Activated naive CD4-positive, alpha-beta T cell treated with anti-CD3 and anti-CD28 coated beads, Interleukin-2, amount 50 U/mL, for 16 hours (primary cell): ENCODE results near the gene MKRN2OS.
"Not testable (repeated sequence)": the region's sequence is repeated elsewhere in the genome, so short reads cannot be mapped to it uniquely, and the experiment has no call there.

Experiments used
- DNase-seq: peaks from one replicate; pipeline ENCODE4 v3.0.0-alpha.2; 2020

The MKRN2OS gene

GRCh38 chr3:12560505-12561190, 15.3 kb upstream of the MKRN2OS start:
- DNase-seq = no peak

GRCh38 chr3:12559520-12559919, 14.2 kb upstream of the MKRN2OS start:
- no peak for DNase-seq

GRCh38 chr3:12558706-12559105, 13.4 kb upstream of the MKRN2OS start:
- DNase-seq = no peak

DNA sequence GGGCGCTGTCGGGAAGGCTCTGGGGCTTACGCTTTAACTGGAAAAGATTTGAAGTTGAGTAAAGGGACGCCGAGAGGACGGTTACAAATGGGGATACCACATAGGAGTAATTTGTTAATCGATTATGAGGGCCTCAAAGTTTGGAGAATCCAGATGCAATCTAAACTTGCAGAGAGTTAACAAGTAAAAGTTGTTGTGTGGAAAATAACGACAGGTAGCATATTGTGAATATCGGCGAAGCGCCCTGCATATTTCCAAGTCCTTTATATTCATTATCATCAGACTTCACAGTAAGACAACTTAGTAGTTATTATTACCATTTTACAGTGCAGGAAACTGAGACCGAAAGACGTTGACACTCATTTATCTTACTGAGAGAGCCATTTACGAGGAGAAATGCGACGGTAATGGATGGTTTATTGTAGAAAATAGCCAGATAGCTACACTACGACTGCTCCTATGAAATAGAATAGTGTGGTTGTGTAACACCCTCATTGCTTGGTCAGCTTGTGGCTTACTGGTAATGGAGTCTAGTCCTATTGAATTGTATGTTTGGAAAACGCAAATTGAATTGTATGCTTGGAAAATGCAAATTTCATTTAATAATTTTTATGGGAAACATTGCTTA, 12.3 kb upstream of the MKRN2OS start:
- no peak for DNase-seq

DNA sequence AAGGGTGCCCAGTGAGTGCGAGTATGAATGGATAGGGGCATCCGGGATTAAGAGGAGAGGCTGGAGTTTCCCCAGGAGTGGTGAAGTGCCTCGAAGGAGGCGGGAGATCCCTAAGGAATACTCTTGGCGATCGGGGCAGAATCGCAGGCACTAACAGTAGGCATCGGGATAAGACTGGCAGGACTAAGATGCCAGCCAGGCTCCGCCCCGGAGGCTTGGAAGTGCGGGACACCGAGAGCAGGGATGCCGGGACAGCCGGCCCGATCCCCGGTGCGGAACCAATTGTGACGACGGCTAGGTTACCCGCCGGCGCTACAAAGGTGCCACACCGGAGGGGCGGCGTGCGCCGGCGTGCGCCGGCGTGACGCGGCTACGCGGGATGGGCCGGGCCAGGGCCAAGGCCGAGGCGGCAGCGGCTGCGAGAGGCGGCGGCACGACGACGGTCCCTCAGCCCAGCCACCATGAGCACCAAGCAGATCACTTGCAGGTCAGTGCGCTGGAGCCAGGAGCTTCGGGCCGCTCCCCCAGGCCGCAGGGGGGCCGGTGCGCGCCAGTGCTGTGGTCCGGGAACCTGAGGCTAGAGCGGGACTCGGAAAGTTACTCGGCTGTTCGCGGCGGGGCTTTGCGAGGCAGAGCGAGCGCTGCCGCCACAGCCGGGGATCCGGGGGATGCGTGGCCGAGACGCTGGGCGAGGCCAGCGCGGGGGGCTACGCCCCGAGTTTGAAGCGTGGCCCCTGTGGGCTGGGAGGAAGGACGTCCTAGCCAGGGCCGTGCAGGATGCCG, 11.6 kb upstream of the MKRN2OS start, which contains the start of gene MKRN2:
TSS of gene MKRN2 (plus strand) at position 398 of the 783 bp plus-strand sequence. CDS start at position 462, 64 bp downstream.
- DNase-seq = peak; percentile 83

- no peak for DNase-seq
Observed at GRCh38 chr3:12556314-12556689, 11.0 kb upstream of the MKRN2OS start.

DNA sequence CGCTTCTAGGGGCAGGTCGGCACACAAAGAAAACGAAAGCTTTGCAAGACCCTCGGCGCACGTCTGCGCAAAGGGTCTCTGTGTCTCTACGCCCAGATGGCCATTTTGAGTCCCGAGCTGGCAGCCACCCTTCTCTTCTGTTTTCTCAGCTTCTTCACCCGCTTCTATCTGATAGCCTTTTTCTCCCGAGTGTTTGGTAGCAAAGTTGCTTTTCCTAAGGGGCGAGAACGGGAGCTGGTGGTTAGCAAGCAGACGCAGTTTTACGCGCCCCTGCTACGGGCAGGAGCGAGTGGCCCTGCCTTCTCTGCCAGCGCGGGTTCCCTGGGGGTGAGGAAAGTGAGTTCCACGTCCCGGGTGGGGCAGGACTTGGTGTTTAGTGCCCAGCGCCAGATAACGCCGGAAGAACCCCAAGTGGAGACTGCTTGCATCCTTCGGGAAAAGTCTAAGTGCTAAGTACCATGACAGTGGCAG, 8.7 kb upstream of the MKRN2OS start:
- peak; percentile 18 for DNase-seq

DNA sequence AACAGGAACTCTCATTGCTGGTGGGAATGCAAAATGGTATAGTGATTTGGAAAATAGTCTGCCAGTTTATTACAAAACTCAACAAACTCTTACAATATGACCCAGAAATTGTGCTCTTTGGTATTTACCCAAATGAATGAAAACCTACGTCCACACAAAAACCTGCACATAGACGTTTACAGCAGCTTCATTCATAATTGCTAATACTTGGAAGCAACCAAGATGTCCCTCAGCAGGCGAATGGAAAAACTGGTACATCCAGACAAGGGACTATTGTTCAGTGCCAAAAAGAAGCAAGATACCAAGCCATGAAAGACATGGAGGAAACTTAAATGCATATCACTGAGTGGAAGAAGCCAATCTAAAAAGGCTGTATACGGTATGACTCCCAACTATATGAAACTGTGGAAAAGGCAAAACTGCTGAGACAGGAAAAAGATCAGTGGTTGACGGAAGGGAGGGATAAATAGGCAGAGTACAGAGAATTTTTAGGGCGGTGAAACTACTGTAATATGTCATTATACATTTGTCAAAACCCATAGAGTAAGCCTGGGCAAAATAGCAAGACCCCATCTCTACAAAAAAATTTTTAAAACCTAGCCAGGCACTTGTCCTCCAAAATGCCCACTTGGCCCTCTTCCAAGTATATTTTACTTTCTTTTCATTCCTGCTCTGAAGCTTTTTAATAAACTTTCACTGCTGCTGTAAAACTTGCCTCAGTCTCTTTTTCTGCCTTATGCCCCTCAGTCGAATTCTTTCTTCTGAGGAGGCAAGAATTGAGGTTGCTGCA, 4.9 kb upstream of the MKRN2OS start:
- no peak for DNase-seq

DNA sequence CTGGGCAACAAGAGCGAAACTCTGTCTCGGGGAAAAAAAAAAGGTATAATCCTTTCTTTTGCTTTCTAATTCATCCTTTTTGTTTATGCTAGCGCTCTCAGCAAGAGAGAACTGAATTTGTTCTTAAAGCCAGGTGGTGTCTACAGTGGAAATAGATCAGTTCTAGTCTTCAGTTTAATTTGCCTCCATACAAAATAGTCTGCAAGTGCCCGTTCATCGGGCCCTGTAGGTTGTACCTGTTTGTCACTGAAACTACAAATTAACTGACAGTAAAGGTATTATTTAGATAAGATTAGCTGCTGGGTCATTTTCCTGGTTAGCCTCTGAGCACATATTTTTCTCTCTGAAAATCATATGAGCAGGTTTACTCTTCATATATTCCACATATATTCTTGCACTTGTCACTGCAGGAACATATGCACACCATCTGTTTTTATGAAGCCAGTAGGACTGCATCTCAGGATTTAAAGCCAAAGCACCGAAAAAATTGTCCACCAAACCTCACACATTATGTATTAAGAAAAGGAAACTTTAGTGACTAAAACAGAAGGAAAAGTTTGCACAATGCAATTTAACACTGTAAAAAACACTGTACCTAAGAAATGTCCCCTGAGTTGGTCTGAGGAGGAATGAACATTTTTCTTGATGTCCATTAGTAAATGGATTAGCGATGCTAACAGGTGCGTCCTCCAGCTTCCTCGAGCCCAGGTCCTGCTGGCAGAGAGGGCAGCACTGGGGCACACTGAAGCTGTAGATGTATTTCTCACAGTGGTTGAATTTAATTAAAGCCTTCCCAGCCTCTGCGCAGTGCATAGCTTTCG, 437 bp downstream of the MKRN2OS start:
- DNase-seq = no peak

GRCh38 chr3:12543497-12543896, 1.8 kb downstream of the MKRN2OS start:
- DNase-seq = not testable (repeated sequence)

DNA sequence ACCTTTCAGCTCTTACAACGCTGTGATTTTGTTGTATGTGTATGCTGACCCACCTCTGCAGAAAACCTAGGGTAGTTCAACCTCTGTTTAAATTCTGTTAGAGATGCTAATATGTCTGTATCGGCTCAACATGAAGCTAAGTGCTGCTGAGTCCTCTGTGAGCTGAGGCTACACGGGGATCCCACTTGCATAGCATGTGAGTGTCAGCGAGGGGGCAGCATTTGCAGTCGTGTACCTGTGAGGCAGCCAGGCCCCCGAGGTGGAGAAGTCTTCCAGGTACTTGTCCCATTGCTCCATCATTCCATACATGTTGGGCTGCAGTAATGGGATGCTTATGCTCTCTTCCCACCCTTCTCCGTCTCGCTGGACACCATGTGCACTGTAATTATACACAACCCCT, 3.7 kb downstream of the MKRN2OS start:
- DNase-seq = no peak

- DNase-seq = no peak
Observed at GRCh38 chr3:12536423-12536822, 8.9 kb downstream of the MKRN2OS start.

GRCh38 chr3:12532182-12532581, 13.1 kb downstream of the MKRN2OS start:
- no peak for DNase-seq

DNA sequence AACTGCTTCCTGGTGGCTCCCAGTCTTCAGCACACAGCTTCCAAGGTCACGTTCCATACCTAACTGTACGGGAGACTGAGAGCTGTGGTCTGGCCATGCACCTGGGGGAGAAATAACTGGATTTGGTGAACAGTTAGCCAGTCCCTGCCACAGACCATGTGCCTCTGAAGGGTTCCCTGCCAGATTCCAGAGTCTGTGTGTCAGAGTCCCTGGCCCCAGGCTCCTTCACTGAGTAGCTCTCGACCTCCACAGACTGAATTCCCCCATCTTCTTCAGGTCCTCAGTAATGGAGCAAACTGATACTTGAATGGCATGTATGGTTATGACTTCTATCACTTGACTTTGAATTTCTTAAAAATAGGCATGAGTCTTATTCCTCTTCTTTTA, 17.5 kb downstream of the MKRN2OS start:
- DNase-seq = no peak

GRCh38 chr3:12522721-12523120, 22.6 kb downstream of the MKRN2OS start:
- DNase-seq = no peak

- DNase-seq = no peak
Observed at GRCh38 chr3:12521010-12521409, 24.3 kb downstream of the MKRN2OS start.

DNA sequence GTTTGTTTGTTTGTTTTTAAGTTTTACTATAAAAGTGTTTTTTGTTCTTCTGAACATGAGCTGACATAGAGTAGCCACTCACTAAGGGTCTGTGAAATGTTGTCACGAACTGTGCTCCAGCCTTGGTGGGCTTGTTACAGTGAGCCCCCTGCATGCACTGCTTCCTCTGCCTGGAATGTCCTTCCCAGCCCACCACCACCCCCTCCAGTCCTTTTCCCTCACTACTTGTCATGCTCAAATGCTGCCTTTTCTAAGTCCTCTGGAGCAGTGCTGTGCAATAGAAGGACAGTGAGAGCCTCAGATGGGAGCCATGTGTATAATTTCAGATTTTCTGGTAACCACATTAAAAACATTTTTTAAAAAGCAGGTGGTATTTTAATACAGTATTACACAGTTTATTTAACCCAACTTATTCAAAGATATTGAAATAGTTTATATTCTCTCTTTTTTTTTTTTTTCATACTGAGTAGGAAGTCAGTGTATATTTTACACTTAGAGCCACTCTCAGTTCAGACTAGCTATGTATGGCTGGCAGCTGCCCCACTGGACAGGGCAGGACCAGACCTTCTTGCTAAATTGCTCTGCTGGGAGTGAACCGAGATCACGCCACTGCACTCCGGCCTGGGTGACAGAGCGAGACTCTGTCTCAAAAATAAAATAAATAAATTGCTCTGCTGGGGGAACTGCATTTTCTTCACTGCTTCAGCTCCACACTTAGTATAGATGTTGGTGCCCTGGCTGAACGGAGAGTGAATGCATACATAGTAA, 26.9 kb downstream of the MKRN2OS start:
- DNase-seq = no peak

DNA sequence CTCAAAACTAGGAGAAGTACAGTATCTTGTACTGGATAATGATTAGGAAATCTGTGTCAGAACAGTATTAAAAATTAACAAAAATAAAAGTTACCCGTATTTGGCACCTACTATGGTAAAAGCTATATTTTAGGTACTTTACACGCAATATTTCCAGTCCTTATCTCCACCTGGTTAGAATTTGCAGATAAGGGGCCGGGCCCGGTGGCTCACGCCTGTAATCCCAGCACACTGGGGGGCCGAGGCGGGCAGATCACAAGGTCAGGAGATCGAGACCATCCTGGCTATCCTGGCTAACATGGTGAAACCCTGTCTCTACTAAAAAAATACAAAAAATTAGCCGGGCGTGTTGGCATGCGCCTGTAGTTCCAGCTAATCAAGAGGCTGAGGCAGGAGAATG, 28.4 kb downstream of the MKRN2OS start:
- no peak for DNase-seq

- no peak for DNase-seq
Observed at GRCh38 chr3:12515631-12516030, 29.7 kb downstream of the MKRN2OS start.

- DNase-seq = no peak
Observed at GRCh38 chr3:12513694-12514446, 31.4 kb downstream of the MKRN2OS start.
